GM06990 (cell line): ENCODE data around the gene ZNF628.

ENCODE experiments used
- DNase-seq: peaks from one replicate; pipeline ENCODE4 v3.0.0-alpha.2; 2011; ENCODE audit not compliant: insufficient read length; ENCODE audit errors: extremely low read depth
- H3K27me3 ChIP-seq: replicated peaks from 2 replicates; pipeline ENCODE4 v1.6.0; 2011; ENCODE audit warnings: low read length; ENCODE audit not compliant: control insufficient read depth, insufficient read depth
- H3K36me3 ChIP-seq: 2 replicates; pipeline ENCODE4 v1.5.1; 2011; ENCODE audit warnings: low read length; ENCODE audit not compliant: control insufficient read depth, insufficient read depth
- H3K4me3 ChIP-seq: replicated peaks from 2 replicates; pipeline ENCODE4 v1.5.1; 2011; ENCODE audit warnings: low read depth, mild to moderate bottlenecking, control low read depth, low read length
- TF ChIP-seq, protein P1 (sequence below): IDR thresholded peaks from 2 replicates; pipeline ENCODE4 v1.5.1; 2011; ENCODE audit warnings: low read length, control low read depth, mild to moderate bottlenecking, inconsistent platforms; ENCODE audit not compliant: insufficient read depth, poor library complexity, severe bottlenecking

The ZNF628 gene

DNA sequence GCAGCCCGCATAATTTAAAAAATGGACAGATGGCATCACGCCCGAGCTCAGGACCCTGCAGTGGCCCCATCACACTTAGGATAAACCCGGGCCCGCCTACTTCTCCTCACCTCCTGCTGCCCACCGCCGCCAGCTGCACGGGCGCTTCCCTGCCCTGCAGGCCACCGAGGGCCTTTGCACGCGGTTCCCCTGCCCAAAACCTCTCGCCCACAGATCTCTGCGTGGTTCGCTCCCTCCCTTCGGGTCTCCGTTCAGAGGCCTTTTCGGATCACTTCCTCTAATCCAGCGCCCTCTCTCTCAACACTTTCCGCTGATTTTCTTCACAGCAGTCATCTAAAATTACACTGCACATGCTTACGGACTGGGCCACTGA lies 35.1 kb upstream of the ZNF628 start:
- TF ChIP-seq, protein P1, sequence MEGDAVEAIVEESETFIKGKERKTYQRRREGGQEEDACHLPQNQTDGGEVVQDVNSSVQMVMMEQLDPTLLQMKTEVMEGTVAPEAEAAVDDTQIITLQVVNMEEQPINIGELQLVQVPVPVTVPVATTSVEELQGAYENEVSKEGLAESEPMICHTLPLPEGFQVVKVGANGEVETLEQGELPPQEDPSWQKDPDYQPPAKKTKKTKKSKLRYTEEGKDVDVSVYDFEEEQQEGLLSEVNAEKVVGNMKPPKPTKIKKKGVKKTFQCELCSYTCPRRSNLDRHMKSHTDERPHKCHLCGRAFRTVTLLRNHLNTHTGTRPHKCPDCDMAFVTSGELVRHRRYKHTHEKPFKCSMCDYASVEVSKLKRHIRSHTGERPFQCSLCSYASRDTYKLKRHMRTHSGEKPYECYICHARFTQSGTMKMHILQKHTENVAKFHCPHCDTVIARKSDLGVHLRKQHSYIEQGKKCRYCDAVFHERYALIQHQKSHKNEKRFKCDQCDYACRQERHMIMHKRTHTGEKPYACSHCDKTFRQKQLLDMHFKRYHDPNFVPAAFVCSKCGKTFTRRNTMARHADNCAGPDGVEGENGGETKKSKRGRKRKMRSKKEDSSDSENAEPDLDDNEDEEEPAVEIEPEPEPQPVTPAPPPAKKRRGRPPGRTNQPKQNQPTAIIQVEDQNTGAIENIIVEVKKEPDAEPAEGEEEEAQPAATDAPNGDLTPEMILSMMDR = no peak
- Histone ChIP-seq H3K27me3 (peaks cover 3% of the 10 kb centered on the region; the same call in 1 of the 2 replicates), H3K4me3 (no peak overlapping the region), H3K36me3 (no peaks in the 10 kb centered on the region)
- DNase-seq = no peak

DNA sequence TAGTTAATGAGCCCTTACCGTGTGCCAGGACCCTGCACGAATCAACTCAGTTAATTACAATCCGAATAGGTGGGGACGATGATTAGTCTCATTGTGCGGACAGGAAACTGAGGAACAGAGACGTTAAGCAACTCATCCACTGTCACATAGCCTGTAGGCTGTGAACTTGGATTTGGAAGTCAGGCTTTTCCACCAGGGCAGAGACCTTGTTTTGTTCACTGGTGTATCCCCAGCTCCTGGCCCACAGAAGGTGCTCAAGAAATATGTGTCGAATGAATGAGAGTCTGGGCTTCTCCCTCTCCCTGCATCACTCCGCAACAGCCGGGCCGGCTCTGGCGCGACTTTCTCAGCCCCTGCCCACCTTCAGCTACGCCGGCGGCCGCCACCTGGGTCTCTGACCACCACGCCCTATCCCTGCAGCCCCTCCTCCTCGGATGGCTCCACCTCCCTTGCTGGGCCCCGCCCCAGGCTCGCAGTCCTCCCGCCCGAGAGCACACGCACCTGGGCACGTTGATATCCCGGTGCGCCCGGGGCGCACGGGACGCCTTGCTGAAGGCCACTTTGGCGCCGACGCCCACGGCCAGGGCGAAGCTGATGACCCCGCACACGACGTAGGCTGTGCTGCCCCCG lies 34.6 kb upstream of the ZNF628 start:
- TF ChIP-seq, protein P1 = no peak
- no peaks in the 10 kb centered on the region for H3K36me3 ChIP-seq
- peaks cover 3% of the 10 kb centered on the region; the same call in 1 of the 2 replicates for H3K27me3 ChIP-seq
- H3K4me3 ChIP-seq = no peak overlapping the region
- no peak for DNase-seq

DNA sequence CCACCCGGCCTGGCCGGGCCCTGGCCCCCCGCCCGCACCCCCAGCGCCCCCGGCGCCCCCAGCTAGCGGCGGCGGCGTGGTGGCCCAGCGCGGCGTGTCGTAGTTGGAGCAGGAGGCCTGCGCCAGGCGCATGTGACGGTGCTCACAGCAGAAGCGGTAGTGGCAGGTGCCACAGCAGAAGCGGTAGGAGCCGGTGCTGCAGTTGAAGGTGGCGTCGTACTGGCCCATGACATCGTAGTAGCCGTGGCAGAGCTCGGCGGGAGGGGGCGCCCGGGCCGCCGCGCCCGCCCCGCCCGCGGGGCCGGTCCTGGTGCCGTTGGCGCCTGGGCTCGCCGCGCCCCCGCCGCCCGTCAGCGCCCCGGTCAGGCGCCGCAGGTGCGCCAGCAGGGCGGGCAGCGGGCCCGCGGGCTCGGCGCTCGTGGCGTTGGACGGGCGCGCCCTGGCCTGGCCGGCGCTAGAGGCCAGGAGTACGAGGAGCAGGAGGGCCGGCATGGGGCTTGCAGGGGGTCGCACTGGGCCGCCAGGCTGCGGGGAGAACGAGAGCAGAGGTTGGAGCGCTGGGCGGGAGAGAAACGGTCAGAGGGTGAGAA lies 34.0 kb upstream of the ZNF628 start:
- TF ChIP-seq, protein P1 = no peak
- H3K4me3 ChIP-seq = no peak overlapping the region
- no peak for DNase-seq
- no peaks in the 10 kb centered on the region for H3K36me3 ChIP-seq
- H3K27me3 ChIP-seq = peaks cover 3% of the 10 kb centered on the region; the same call in 1 of the 2 replicates

DNA sequence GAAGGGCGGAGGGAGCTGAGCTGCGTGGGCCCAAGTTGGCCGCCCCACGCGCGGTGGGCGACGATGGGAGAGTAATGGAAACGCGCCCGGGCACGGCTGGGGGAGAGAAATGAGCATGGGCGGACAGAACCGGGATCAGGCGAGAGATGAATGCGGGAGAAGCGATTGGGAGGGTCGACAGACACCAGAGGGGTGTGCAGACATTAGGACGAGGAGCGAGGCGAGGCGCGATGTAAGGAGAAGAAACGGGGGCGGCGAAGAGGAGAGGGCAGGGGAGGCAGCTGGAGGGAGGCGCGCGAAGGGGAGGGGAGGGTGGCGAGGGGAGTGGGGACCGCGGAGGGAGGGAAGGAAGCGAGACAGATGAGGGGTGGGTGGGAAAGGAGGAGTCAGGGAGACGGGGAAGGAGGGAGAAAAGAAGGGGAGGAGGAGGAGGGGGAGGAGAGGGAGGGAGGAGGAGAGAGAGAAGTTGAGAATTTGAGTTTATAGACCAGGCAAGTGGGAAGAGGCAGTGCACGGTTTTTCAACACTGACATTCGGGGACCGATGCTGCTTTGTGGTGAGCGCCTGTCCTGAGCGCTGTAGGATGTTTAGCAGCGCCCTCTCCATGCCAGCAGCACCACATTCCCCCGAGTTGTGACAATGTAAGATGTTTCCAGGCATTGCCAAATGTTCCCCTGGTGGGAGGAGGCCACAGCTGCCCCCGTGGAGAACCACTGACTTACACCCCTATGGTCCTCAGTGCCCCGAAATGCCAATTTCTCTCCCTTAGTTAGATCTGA lies 33.2 kb upstream of the ZNF628 start, which contains the start of gene SHISA7:
Gene SHISA7, minus strand, starts transcription at position 256 of the 779 bp plus-strand sequence. CDS start 437 bp downstream, outside the sequence.
- H3K27me3 ChIP-seq = peaks cover 3% of the 10 kb centered on the region; the same call in 1 of the 2 replicates
- TF ChIP-seq, protein P1 = no peak

DNA sequence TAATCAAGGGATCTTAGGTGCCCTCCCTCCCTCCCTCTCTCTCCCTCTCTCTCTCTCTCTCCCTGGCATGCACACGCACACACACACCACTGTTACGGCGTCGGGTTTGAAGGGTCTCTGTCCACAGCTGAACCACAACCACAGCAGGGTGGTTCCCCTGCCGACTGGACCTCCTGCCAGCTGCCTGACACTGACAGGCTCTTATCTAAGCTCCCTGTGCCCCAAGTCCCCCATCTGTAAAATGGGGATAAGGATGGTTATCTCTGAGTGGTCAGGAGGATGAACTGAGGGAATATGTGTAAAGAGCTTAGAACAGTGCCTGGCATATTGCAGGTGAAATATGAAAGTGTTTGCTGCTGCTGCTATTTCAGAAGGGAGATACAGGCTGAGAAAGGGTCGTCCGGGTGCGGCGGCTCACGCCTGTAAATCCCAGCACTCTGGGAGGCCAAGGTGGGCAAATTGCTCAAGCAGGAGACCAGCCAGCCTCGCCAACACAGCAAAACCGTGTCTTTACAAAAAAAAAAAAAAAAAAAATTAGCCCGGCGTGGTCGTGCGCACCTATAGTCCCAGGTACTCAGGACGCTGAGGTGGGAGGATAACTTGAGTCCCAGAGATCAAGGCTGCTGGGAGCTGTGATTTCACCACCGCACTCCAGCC lies 32.5 kb upstream of the ZNF628 start:
- peaks cover 3% of the 10 kb centered on the region; the same call in 1 of the 2 replicates for H3K27me3 ChIP-seq
- no peaks in the 10 kb centered on the region for H3K36me3 ChIP-seq
- no peak for DNase-seq
- H3K4me3 ChIP-seq = no peak overlapping the region
- TF ChIP-seq, protein P1 = no peak

More for the DNA sequence above, 33.2 kb upstream of the ZNF628 start, which contains the start of gene SHISA7:
- H3K4me3 ChIP-seq = no peak within 1 kb of the TSS
- DNase-seq = no peak
- no peaks in the 10 kb centered on the region for H3K36me3 ChIP-seq
